AG09319 (cell line): ENCODE results near the gene FNDC10.
A peak's percentile ranks its signal among the peaks of the same experiment; 100 is the strongest.

Source experiments
- DNase-seq: peaks from one replicate; pipeline ENCODE4 v3.0.0-alpha.2; 2010; ENCODE audit warnings: low read depth; ENCODE audit errors: extremely low read depth
- CTCF ChIP-seq: IDR thresholded peaks from 2 replicates; pipeline ENCODE4 v1.5.1; 2011; ENCODE audit warnings: low read depth, mild to moderate bottlenecking, inconsistent platforms, low read length, moderate library complexity

FNDC10 gene

GRCh38 chr1:1614204-1614953, 14.4 kb upstream of the FNDC10 start:
- TF ChIP-seq CTCF = no peak
- DNase-seq = peak; percentile 35

- no peak for TF ChIP-seq CTCF
- no peak for DNase-seq
These were observed 13.7 kb upstream of the FNDC10 start for GRCh38 chr1:1613509-1614082.

GRCh38 chr1:1612104-1612400, 12.1 kb upstream of the FNDC10 start:
- TF ChIP-seq CTCF = no peak
- DNase-seq = no peak

GRCh38 chr1:1610796-1611195, 10.9 kb upstream of the FNDC10 start:
- DNase-seq = no peak
- no peak for TF ChIP-seq CTCF

- no peak for TF ChIP-seq CTCF
These were observed 10.0 kb upstream of the FNDC10 start for GRCh38 chr1:1609822-1610485.

GRCh38 chr1:1606232-1606631, 6.3 kb upstream of the FNDC10 start:
- DNase-seq = no peak
- no peak for TF ChIP-seq CTCF

More at GRCh38 chr1:1609822-1610485, 10.0 kb upstream of the FNDC10 start:
- DNase-seq = no peak

GRCh38 chr1:1605724-1606123, 5.8 kb upstream of the FNDC10 start:
- TF ChIP-seq CTCF = no peak
- DNase-seq = no peak
